HUES48 (cell line): ENCODE results near the gene GNE.
"Not testable (repeated sequence)": the region's sequence is repeated elsewhere in the genome, so short reads cannot be mapped to it uniquely, and the experiment has no call there.

Source experiments
- H3K27ac ChIP-seq: one replicate; pipeline ENCODE4 v1.7.0; 2013; ENCODE audit warnings: low read depth, low read length, inconsistent platforms
- H3K27me3 ChIP-seq: 2 replicates; pipeline ENCODE4 v1.6.1; 2013; ENCODE audit warnings: mild to moderate bottlenecking, low read length; ENCODE audit not compliant: control insufficient read depth, insufficient read depth
- H3K36me3 ChIP-seq: 2 replicates; pipeline ENCODE4 v1.6.1; 2013; ENCODE audit warnings: low read length; ENCODE audit not compliant: control insufficient read depth, insufficient read depth
- H3K4me1 ChIP-seq: 2 replicates; pipeline ENCODE4 v1.6.1; 2013; ENCODE audit warnings: mild to moderate bottlenecking, low read length; ENCODE audit not compliant: control insufficient read depth, insufficient read depth
- H3K4me3 ChIP-seq: 2 replicates; pipeline ENCODE4 v1.5.1; 2013; ENCODE audit warnings: mild to moderate bottlenecking, low read depth, low read length
- H3K9ac ChIP-seq: 2 replicates; pipeline ENCODE4 v1.6.1; 2013; ENCODE audit warnings: mild to moderate bottlenecking, low read depth, low read length, moderate library complexity
- H3K9me3 ChIP-seq: 2 replicates; pipeline ENCODE4 v1.6.1; 2013; ENCODE audit warnings: low read length; ENCODE audit not compliant: control insufficient read depth, insufficient read depth

The GNE gene, protein sequence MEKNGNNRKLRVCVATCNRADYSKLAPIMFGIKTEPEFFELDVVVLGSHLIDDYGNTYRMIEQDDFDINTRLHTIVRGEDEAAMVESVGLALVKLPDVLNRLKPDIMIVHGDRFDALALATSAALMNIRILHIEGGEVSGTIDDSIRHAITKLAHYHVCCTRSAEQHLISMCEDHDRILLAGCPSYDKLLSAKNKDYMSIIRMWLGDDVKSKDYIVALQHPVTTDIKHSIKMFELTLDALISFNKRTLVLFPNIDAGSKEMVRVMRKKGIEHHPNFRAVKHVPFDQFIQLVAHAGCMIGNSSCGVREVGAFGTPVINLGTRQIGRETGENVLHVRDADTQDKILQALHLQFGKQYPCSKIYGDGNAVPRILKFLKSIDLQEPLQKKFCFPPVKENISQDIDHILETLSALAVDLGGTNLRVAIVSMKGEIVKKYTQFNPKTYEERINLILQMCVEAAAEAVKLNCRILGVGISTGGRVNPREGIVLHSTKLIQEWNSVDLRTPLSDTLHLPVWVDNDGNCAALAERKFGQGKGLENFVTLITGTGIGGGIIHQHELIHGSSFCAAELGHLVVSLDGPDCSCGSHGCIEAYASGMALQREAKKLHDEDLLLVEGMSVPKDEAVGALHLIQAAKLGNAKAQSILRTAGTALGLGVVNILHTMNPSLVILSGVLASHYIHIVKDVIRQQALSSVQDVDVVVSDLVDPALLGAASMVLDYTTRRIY

GRCh38 chr9:36258208-36258995 is at the start of gene GNE:
TSS of gene GNE (minus strand) at chr9:36258448. CDS start at chr9:36249355, 9,093 bp downstream.
- peak within 1 kb of the TSS; percentile 56; the same call in 1 of the 2 replicates for H3K9ac ChIP-seq
- H3K4me3 ChIP-seq = peak within 1 kb of the TSS; percentile 82
- H3K36me3 ChIP-seq = no peaks in the 10 kb centered on the region
- H3K27ac ChIP-seq = peak within 1 kb of the TSS; percentile 63
- no peaks in the 10 kb centered on the region for H3K4me1 ChIP-seq
- no peaks in the 10 kb centered on the region for H3K27me3 ChIP-seq
- no peaks in the 10 kb centered on the region for H3K9me3 ChIP-seq

DNA sequence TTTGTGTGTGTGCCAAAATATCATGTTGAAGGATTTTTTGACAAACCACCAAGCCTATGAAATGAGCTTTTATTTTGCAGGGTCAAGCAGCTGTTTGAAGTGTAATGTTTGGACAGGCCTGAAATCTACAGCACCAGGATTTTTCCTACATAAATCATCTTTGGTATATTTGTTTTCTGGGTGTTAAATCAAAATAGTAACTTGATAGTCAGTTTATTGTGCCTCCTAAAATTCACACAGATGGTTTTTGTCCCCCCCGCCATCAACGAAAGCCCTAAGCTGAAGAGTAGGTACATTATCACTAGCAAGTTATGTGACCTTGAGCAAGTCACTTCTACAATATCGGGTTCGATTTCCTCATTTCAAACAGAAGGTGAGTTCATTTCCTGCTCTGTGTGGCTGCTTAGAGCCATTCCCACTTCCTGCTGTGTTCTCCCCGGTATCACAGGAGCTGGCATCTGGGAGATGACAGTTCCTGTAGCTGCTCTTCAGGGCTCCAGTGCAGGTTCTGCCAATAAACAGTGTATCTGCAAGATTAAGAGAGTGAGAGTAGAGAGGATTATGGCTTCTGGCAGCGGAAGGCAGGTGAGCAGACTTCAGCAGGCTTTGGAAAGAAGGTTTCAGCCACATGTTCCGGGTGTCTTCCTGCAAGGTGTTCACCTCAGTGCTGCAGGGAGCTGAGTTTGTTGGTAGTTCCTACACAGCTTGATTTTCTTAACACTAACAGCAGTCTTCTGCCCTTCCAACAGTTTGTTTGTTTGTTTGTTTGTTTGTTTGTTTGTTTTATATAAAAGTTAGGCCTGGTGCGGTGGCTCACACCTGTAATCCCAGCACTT is 48.4 kb upstream of the GNE start:
- Histone ChIP-seq H3K9ac (no peak overlapping the region), H3K27me3 (no peaks in the 10 kb centered on the region), H3K27ac (no peak overlapping the region), H3K9me3 (no peaks in the 10 kb centered on the region), H3K4me1 (no peaks in the 10 kb centered on the region), H3K36me3 (no peaks in the 10 kb centered on the region), H3K4me3 (no peak overlapping the region)

DNA sequence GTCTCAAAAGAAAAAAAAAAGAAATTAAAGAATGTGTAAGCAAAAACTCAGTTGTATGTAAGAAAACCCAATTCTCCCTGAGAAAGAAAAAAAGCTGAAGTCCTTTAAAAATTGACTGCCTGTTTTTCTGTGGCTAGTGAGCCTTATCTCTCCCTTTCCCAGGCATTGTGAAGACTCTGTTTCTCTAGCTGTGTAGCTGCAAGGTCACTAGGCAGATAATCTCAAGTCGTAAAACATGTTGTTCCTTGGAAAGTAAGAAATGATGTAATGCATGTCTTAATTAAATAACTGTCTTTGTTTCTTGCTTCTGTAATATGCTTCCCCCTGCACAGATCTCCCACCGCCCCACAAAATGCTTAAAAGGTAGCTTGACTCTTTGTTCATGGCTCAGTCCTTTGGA is 46.1 kb upstream of the GNE start:
- H3K9me3 ChIP-seq, H3K27ac ChIP-seq, H3K27me3 ChIP-seq, H3K4me3 ChIP-seq, H3K4me1 ChIP-seq, H3K9ac ChIP-seq, H3K36me3 ChIP-seq: not testable (repeated sequence)

- H3K9ac ChIP-seq = no peak overlapping the region
- H3K4me3 ChIP-seq = no peak overlapping the region
- H3K27ac ChIP-seq = no peak overlapping the region
- H3K9me3 ChIP-seq = no peaks in the 10 kb centered on the region
- no peaks in the 10 kb centered on the region for H3K4me1 ChIP-seq
- no peaks in the 10 kb centered on the region for H3K36me3 ChIP-seq
- H3K27me3 ChIP-seq = no peaks in the 10 kb centered on the region
Measured at GRCh38 chr9:36301227-36301626, 43.0 kb upstream of the GNE start.

DNA sequence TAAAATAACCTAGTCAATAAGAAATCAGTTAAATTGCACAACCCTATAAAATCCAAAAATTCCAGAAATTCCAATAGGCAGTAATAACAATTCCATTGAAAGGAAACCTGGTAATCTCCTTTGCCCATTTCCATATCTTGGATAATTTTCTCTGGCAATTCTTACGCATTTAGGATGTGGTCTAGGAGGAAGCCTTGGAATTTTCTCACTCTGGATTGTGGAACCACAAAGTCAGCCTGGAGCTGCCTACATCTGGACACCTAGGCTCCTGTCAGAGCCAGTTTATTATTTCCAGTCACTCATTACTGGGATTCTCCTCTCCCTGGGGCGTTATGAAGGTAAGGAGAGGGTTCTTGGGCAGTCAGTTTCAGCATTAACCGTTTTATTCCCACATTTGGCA is 40.3 kb upstream of the GNE start:
- Histone ChIP-seq H3K4me1 (no peaks in the 10 kb centered on the region), H3K9ac (no peak overlapping the region), H3K27ac (no peak overlapping the region), H3K36me3 (no peaks in the 10 kb centered on the region), H3K27me3 (no peaks in the 10 kb centered on the region), H3K4me3 (no peak overlapping the region), H3K9me3 (no peaks in the 10 kb centered on the region)

- H3K27ac ChIP-seq = no peak overlapping the region
- peaks cover under 1% of the 10 kb centered on the region; the same call in 1 of the 2 replicates for H3K4me1 ChIP-seq
- H3K27me3 ChIP-seq = no peaks in the 10 kb centered on the region
- H3K36me3 ChIP-seq = no peaks in the 10 kb centered on the region
- no peaks in the 10 kb centered on the region for H3K9me3 ChIP-seq
- no peak overlapping the region for H3K9ac ChIP-seq
- no peak overlapping the region for H3K4me3 ChIP-seq
Measured at GRCh38 chr9:36297798-36298197, 39.5 kb upstream of the GNE start.

DNA sequence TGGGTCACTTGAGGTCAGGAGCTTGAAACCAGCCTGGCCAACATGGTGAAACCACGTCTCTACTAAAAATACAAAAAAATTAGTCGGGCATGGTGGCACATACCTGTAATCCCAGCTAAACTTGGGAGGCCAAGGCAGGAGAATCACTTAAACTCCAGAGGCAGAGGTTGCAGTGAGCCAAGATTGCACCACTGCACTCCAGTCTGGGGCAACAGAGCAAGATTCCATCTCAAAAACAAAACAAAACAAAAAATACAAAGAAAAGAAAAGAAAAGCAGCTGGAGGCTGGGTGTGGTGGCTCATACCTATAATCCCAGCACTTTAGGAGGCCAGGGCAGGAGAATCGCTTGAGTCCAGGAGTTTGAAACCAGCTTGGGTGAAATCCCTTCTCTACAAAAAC is 36.7 kb upstream of the GNE start:
- H3K4me1 ChIP-seq, H3K27ac ChIP-seq, H3K36me3 ChIP-seq, H3K27me3 ChIP-seq, H3K9me3 ChIP-seq, H3K9ac ChIP-seq, H3K4me3 ChIP-seq: not testable (repeated sequence)

DNA sequence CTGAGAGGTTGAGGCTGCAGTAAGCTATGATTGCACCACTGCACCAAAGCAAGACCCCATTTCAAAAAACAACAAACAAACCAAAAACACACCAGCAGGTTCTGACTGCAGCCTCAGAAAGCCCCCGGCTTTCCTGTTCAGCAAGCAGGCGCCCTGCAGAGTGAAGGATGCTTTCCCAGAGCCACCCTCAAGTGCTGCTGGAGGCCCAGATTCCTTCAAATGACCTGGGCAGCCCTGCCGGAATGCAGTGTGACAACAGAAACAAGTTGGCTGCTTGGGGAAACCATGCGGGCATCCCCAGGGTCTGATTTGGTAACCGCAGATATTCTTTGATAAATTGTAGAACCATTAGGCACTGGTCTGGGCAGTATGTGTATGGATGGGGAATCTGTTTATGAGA is 35.7 kb upstream of the GNE start:
- Histone ChIP-seq H3K27ac (no peak overlapping the region), H3K4me3 (no peak overlapping the region), H3K4me1 (peaks cover 5% of the 10 kb centered on the region; the same call in 1 of the 2 replicates), H3K36me3 (no peaks in the 10 kb centered on the region), H3K27me3 (no peaks in the 10 kb centered on the region), H3K9ac (no peak overlapping the region), H3K9me3 (no peaks in the 10 kb centered on the region)

GRCh38 chr9:36293171-36293570 is 34.9 kb upstream of the GNE start:
- Histone ChIP-seq H3K27ac (no peak overlapping the region), H3K36me3 (no peaks in the 10 kb centered on the region)

GRCh38 chr9:36292641-36293040 is 34.4 kb upstream of the GNE start:
- Histone ChIP-seq H3K9ac (no peak overlapping the region), H3K27ac (no peak overlapping the region), H3K4me1 (peaks cover 5% of the 10 kb centered on the region; the same call in 1 of the 2 replicates), H3K36me3 (no peaks in the 10 kb centered on the region), H3K4me3 (no peak overlapping the region), H3K27me3 (no peaks in the 10 kb centered on the region), H3K9me3 (no peaks in the 10 kb centered on the region)

More at GRCh38 chr9:36293171-36293570, 34.9 kb upstream of the GNE start:
- no peak overlapping the region for H3K9ac ChIP-seq
- H3K27me3 ChIP-seq = no peaks in the 10 kb centered on the region
- H3K4me3 ChIP-seq = no peak overlapping the region
- no peaks in the 10 kb centered on the region for H3K9me3 ChIP-seq
- H3K4me1 ChIP-seq = peaks cover 5% of the 10 kb centered on the region; the same call in 1 of the 2 replicates
